ENCODE results near the gene NTPCR.

DNA sequence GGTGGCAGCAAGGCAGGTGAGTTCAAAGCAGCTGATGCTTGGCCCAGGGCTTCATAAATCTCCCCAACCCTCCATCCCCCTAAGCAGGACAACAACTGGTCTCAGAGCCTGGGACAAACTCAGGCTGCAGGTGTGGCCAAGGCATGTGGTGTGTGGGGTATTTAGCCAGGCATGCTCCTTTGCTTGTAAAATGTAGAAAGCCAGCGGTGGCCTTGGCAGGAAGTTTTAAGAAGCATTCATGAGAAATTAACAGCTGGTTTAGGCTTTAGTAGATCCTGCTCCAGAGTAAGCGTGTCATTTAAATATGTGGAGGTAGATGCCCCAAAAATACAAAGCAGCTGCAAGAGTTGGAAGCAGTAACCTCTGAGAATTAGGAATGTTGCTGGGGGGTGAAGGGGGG is 44.8 kb downstream of the NTPCR start:
- TF ChIP-seq GATA3 (IDR thresholded peaks at IDR 0.05; ENCODE audit: low read depth, low read length) (no peak), GATA2 (IDR thresholded peaks at IDR 0.05; ENCODE audit: low read depth, low read length) (no peak)
